ENCODE measurements around the gene FAM163A. TPM values are rescaled to one million over a fixed set of nuclear protein-coding genes. Genes with fewer than 3 reads are reported as not detected.

The FAM163A gene
- total RNA-seq, 1 experiment from 2014 or later: not detected

- RAD21 ChIA-PET (ENCODE audit: low non-redundant PET in 1 of 2, low total read pairs in 2 of 2, uncharacterized antibody in 2 of 2, unreplicated experiment in 2 of 2): no interaction called here
- no peak overlapping the region for H3K27ac ChIP-seq (ENCODE audit: low read depth, low read length)
- H3K36me3 ChIP-seq (ENCODE audit: control insufficient read depth in 1 of 2, insufficient read depth in 2 of 2, low read length in 2 of 2): no peaks in the 10 kb centered on the region
- DNase-seq (ENCODE audit: low read depth, low spot score) (no peak), ATAC-seq (no peak)
- no peaks in the 10 kb centered on the region for H4K20me1 ChIP-seq (ENCODE audit: insufficient read depth)
- H3K4me1 ChIP-seq (ENCODE audit: control insufficient read depth in 1 of 2, insufficient read depth in 2 of 2, low read length in 2 of 2): peaks cover 3 to 18% of the 10 kb centered on the region in 2 experiments; a peak in 3 of 4 replicates
- no peaks in the 10 kb centered on the region for H3K27me3 ChIP-seq (ENCODE audit: insufficient read depth, low read length)
- no peaks in the 10 kb centered on the region for H3K9me2 ChIP-seq (ENCODE audit: insufficient read depth)
- no peak overlapping the region for H3K4me2 ChIP-seq (ENCODE audit: low read length)
- no peaks in the 10 kb centered on the region for H3K9me3 ChIP-seq (ENCODE audit: control insufficient read depth in 1 of 2, insufficient read depth in 1 of 2, low read depth in 1 of 2, low read length in 2 of 2)
- CTCF ChIA-PET: interaction anchor here (1.8 kb wide), 1 partner anchor 110 kb away, joined by 5 read pairs; no protein-coding TSS in a partner anchor
- POLR2A ChIA-PET: no interaction called here
- intact Hi-C loops (cut with micrococcal nuclease): loop anchor here (10.0 kb wide), 1 partner anchor 562 kb away; no protein-coding TSS in a partner anchor
- H3K9ac ChIP-seq (ENCODE audit: low read length): no peak overlapping the region
- no peak for TF ChIP-seq YY1 (IDR thresholded peaks at IDR 0.05; ENCODE audit: extremely low read depth, insufficient replicate concordance, low read depth, low read length)
- no peak for TF ChIP-seq ZNF274 (IDR thresholded peaks at IDR 0.05; ENCODE audit: low read depth, low read length)
- TF ChIP-seq CBX3 (IDR thresholded peaks at IDR 0.05; ENCODE audit: low read depth): no peak
- TF ChIP-seq POLR2AphosphoS5 (IDR thresholded peaks at IDR 0.05; ENCODE audit: low read depth, low read length): no peak
- TF ChIP-seq FOSL1 (IDR thresholded peaks at IDR 0.05; ENCODE audit: low read depth): no peak
- no peak for TF ChIP-seq SIN3A (IDR thresholded peaks at IDR 0.05; ENCODE audit: low read depth)
- TF ChIP-seq ZBTB33 (IDR thresholded peaks at IDR 0.05; ENCODE audit: extremely low read depth, insufficient replicate concordance, low read length): no peak
- TF ChIP-seq ELF1 (IDR thresholded peaks at IDR 0.05; ENCODE audit: borderline replicate concordance, low read depth): no peak
- no peak for TF ChIP-seq EZH2 (IDR thresholded peaks at IDR 0.05)
- TF ChIP-seq CTCF (IDR thresholded peaks at IDR 0.05 in 2 of 3, conservative IDR thresholded peaks at IDR 0.05 in 1 of 3; ENCODE audit: borderline replicate concordance in 1 of 3, insufficient read depth in 1 of 3, low read depth in 2 of 3, low read length in 2 of 3): no peak
- no peak for TF ChIP-seq EGR1 (IDR thresholded peaks at IDR 0.05; ENCODE audit: low read depth)
- TF ChIP-seq JUND (IDR thresholded peaks at IDR 0.05): no peak
- no peak for TF ChIP-seq SP1 (IDR thresholded peaks at IDR 0.05; ENCODE audit: low read depth)
- TF ChIP-seq REST (IDR thresholded peaks at IDR 0.05; ENCODE audit: low read depth): no peak
- no peak for TF ChIP-seq TCF7L2 (IDR thresholded peaks at IDR 0.05; ENCODE audit: borderline replicate concordance, extremely low read depth, insufficient read depth, insufficient read length)
- no peak for TF ChIP-seq POLR2A (IDR thresholded peaks at IDR 0.05; ENCODE audit: borderline replicate concordance, extremely low read depth, insufficient read depth, insufficient read length)
- TF ChIP-seq ATF3 (IDR thresholded peaks at IDR 0.05): no peak
- no peak for TF ChIP-seq EZH2phosphoT487 (IDR thresholded peaks at IDR 0.05; ENCODE audit: borderline replicate concordance)
- no peak for TF ChIP-seq CEBPB (IDR thresholded peaks at IDR 0.05; ENCODE audit: low read depth)
- H3K79me2 ChIP-seq (ENCODE audit: insufficient read depth, low read length): no peaks in the 10 kb centered on the region
- H2AFZ ChIP-seq (ENCODE audit: low read depth, low read length, poor library complexity, severe bottlenecking): no peak overlapping the region
- H3K4me3 ChIP-seq (replicated peaks in 1 of 2; ENCODE audit: low read depth in 1 of 2, low read length in 2 of 2): no peak overlapping the region
- no TSS peak for BruUV-seq (replicated peaks)
These were observed 74.0 kb downstream of the FAM163A start for GRCh38 chr1:179817056-179817455.
